ENCODE measurements around the gene ZDHHC23.

DNA sequence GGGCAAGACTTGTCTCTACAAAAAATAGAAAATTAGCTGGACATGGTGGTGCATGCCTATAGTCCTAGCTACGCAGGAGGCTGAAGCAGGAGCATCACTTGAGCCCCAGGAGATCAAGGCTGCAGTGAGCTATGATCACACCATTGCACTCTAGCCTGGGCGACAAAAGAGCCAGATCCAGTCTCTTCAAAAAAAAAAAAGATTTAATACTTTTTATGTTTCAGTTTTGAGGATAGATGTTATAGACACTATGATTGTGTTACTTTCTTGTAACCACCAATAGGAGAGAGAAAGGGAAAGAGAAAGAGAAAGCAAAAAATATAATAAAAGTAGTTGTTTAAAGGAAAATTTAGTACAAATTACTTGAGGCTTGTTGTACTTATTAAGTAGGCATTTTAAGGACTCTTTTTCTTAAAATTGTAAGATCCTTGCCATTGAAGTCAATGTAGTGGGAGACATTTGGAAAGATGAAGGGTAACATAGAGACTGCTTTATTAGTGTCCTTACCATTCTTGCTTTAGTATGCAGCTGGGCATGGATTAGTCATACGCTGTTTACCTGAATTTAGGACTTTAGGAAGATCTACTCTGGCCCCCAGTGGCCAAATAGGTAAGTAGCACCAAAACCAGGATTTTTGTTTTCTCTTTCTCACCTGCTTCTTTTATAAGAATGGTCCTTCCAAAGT is 35.1 kb upstream of the ZDHHC23 start:
- no peak for TF ChIP-seq HDAC2 (IDR thresholded peaks at IDR 0.05)
- TF ChIP-seq YY1 (IDR thresholded peaks at IDR 0.05; ENCODE audit: borderline replicate concordance in 1 of 3, control insufficient read depth in 1 of 3, extremely low read depth in 1 of 3, insufficient read depth in 3 of 3, insufficient read length in 1 of 3, insufficient replicate concordance in 2 of 3, low read depth in 1 of 3, low read length in 2 of 3): no peak
- no peak for TF ChIP-seq EP300 (IDR thresholded peaks at IDR 0.05; ENCODE audit: low read length)
- no peak for TF ChIP-seq POLR2A (conservative IDR thresholded peaks at IDR 0.05)
- TF ChIP-seq, protein P1, sequence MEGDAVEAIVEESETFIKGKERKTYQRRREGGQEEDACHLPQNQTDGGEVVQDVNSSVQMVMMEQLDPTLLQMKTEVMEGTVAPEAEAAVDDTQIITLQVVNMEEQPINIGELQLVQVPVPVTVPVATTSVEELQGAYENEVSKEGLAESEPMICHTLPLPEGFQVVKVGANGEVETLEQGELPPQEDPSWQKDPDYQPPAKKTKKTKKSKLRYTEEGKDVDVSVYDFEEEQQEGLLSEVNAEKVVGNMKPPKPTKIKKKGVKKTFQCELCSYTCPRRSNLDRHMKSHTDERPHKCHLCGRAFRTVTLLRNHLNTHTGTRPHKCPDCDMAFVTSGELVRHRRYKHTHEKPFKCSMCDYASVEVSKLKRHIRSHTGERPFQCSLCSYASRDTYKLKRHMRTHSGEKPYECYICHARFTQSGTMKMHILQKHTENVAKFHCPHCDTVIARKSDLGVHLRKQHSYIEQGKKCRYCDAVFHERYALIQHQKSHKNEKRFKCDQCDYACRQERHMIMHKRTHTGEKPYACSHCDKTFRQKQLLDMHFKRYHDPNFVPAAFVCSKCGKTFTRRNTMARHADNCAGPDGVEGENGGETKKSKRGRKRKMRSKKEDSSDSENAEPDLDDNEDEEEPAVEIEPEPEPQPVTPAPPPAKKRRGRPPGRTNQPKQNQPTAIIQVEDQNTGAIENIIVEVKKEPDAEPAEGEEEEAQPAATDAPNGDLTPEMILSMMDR (IDR thresholded peaks at IDR 0.05 in 2 of 3, conservative IDR thresholded peaks at IDR 0.05 in 1 of 3; ENCODE audit: insufficient read depth in 2 of 3, low read depth in 1 of 3, low read length in 3 of 3): peak; percentile 51 to 71 (median 58)
- TF ChIP-seq ETV5 (CRISPR knock-in tag; IDR thresholded peaks at IDR 0.05; ENCODE audit: low read depth): no peak
- TF ChIP-seq TAF1 (IDR thresholded peaks at IDR 0.05; ENCODE audit: control insufficient read depth, extremely low read depth, insufficient read depth, low read length, severe bottlenecking): no peak
- TF ChIP-seq NRF1 (conservative IDR thresholded peaks at IDR 0.05 in 1 of 2, IDR thresholded peaks at IDR 0.05 in 1 of 2): no peak
